HEK293 (cell line): ENCODE data around the gene LRIT3.

Source experiments
- CTCF ChIA-PET: fragments of 350-600 bp; formaldehyde crosslinking; extraction: SDS; loops from one replicate; lab custom pipeline; 2021; ENCODE audit warnings: antibody characterized with exemption; lab: Yijun Ruan, JAX
- POLR2A ChIA-PET: fragments of 300-600 bp; formaldehyde crosslinking; extraction: SDS; loops from one replicate; lab custom pipeline; 2020; ENCODE audit warnings: antibody characterized with exemption, inconsistent platforms; lab: Yijun Ruan, JAX
- H3K27ac ChIP-seq: fragments of 200-500 bp; sonication (Bioruptor generic); 2 replicates; pipeline ENCODE4 v1.5.1; 2014; ENCODE audit warnings: low read depth, low read length, control low read depth, inconsistent platforms; ENCODE audit errors: extremely low read depth
- H3K36me3 ChIP-seq, 2 experiments: fragments of 200-500 bp in 1 of 2; sonication (Bioruptor generic) in 1 of 2; 1 replicate in 1 of 2; 2 replicates in 1 of 2; pipeline ENCODE4 v1.5.1; 2014 to 2017; ENCODE audit warnings: inconsistent platforms in 2 of 2, low read length in 2 of 2; ENCODE audit not compliant: control insufficient read depth in 2 of 2, insufficient read depth in 1 of 2
- H3K4me1 ChIP-seq: fragments of 200-500 bp; sonication (Bioruptor generic); 2 replicates; pipeline ENCODE4 v1.5.1; 2014; ENCODE audit warnings: mild to moderate bottlenecking, low read length, inconsistent platforms; ENCODE audit not compliant: control insufficient read depth, insufficient read depth
- H3K4me3 ChIP-seq: 2 replicates; pipeline ENCODE4 v1.5.1; 2011; ENCODE audit warnings: low read depth, mild to moderate bottlenecking, control low read depth, low read length, moderate library complexity
- H3K9me3 ChIP-seq: fragments of 200-500 bp; sonication (Bioruptor generic); 2 replicates; pipeline ENCODE4 v1.5.1; 2014; ENCODE audit warnings: low read depth, low read length, inconsistent platforms; ENCODE audit not compliant: control insufficient read depth, insufficient read depth
- AEBP2 ChIP-seq: fragments of 450-650 bp; formaldehyde crosslinking; IDR thresholded peaks from 2 replicates; pipeline ENCODE4 v1.5.1; 2016; ENCODE audit warnings: missing biosample characterization, missing genetic modification characterization, borderline replicate concordance
- FEZF1 ChIP-seq: fragments of 450-650 bp; formaldehyde crosslinking; IDR thresholded peaks from 2 replicates; pipeline ENCODE4 v1.5.1; 2016; ENCODE audit warnings: missing biosample characterization, missing genetic modification characterization
- OVOL3 ChIP-seq: fragments of 450-650 bp; formaldehyde crosslinking; IDR thresholded peaks from 2 replicates; pipeline ENCODE4 v1.5.1; 2016; ENCODE audit warnings: missing biosample characterization, missing genetic modification characterization
- SCRT2 ChIP-seq: fragments of 450-650 bp; formaldehyde crosslinking; IDR thresholded peaks from 2 replicates; pipeline ENCODE4 v1.5.1; 2016; ENCODE audit warnings: missing biosample characterization, missing genetic modification characterization
- ZBTB20 ChIP-seq: fragments of 450-650 bp; formaldehyde crosslinking; IDR thresholded peaks from 2 replicates; pipeline ENCODE4 v1.5.1; 2016; ENCODE audit warnings: missing biosample characterization, missing genetic modification characterization
- ZBTB7A ChIP-seq: fragments of 450-650 bp; formaldehyde crosslinking; IDR thresholded peaks from 2 replicates; pipeline ENCODE4 v1.5.1; 2016; ENCODE audit warnings: low read depth, missing biosample characterization, missing genetic modification characterization
- ZFP37 ChIP-seq: fragments of 450-650 bp; formaldehyde crosslinking; IDR thresholded peaks from 2 replicates; pipeline ENCODE4 v1.5.1; 2016; ENCODE audit warnings: missing biosample characterization, missing genetic modification characterization
- ZNF132 ChIP-seq: fragments of 450-650 bp; formaldehyde crosslinking; IDR thresholded peaks from 2 replicates; pipeline ENCODE4 v1.5.1; 2017; ENCODE audit warnings: missing biosample characterization, missing genetic modification characterization, borderline replicate concordance
- ZNF19 ChIP-seq: fragments of 450-650 bp; formaldehyde crosslinking; IDR thresholded peaks from 2 replicates; pipeline ENCODE4; 2016; ENCODE audit warnings: missing biosample characterization, missing genetic modification characterization, low read depth
- ZNF324 ChIP-seq: fragments of 450-650 bp; formaldehyde crosslinking; IDR thresholded peaks from 2 replicates; pipeline ENCODE4 v1.5.1; 2016; ENCODE audit warnings: missing biosample characterization, missing genetic modification characterization
- ZNF366 ChIP-seq: fragments of 450-650 bp; formaldehyde crosslinking; conservative IDR thresholded peaks from 2 replicates; pipeline ENCODE4 v1.5.1; 2016; ENCODE audit warnings: missing biosample characterization, missing genetic modification characterization
- ZNF394 ChIP-seq: fragments of 450-650 bp; formaldehyde crosslinking; IDR thresholded peaks from 2 replicates; pipeline ENCODE4 v1.5.1; 2016; ENCODE audit warnings: missing biosample characterization, missing genetic modification characterization, mild to moderate bottlenecking, moderate library complexity, borderline replicate concordance
- ZNF596 ChIP-seq: fragments of 450-650 bp; IDR thresholded peaks from 2 replicates; pipeline ENCODE4 v1.5.0; 2018; ENCODE audit warnings: missing biosample characterization, mild to moderate bottlenecking, missing genetic modification characterization, moderate library complexity
- ZNF621 ChIP-seq: fragments of 450-650 bp; formaldehyde crosslinking; IDR thresholded peaks from 2 replicates; pipeline ENCODE4 v1.5.1; 2017; ENCODE audit warnings: missing biosample characterization, missing genetic modification characterization
- ZNF623 ChIP-seq: fragments of 450-650 bp; formaldehyde crosslinking; IDR thresholded peaks from 2 replicates; pipeline ENCODE4 v1.5.1; 2016; ENCODE audit warnings: missing biosample characterization, missing genetic modification characterization
- ZNF654 ChIP-seq: fragments of 450-650 bp; formaldehyde crosslinking; IDR thresholded peaks from 2 replicates; pipeline ENCODE4 v1.5.1; 2016; ENCODE audit warnings: low read depth, missing biosample characterization, missing genetic modification characterization
- ZNF677 ChIP-seq: fragments of 450-650 bp; IDR thresholded peaks from 2 replicates; pipeline ENCODE4 v1.5.0; 2018; ENCODE audit warnings: missing biosample characterization, mild to moderate bottlenecking, missing genetic modification characterization, moderate library complexity
- ZNF776 ChIP-seq: fragments of 450-650 bp; formaldehyde crosslinking; IDR thresholded peaks from 2 replicates; pipeline ENCODE4 v1.5.0; 2017; ENCODE audit warnings: missing biosample characterization, missing genetic modification characterization, borderline replicate concordance

Gene LRIT3

DNA sequence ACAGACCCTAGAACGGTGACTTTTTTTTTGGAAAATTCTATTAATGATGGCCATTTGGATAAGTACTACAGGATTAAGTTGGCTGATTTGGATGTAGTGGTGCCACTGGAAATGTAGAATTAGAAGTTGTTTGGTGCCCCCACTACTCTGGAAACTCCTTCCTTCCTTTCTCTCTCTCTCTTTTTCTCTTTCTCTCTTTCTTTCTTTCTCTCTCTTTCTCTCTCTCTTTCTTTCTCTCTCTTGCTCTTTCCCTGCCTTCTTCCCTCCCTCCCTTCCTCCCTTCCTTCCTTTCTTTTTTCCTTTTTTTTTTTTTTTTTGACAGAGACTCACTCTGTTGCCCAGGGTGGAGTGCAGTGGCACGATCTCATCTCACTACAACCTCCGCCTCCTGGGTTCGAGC is 29.6 kb upstream of the LRIT3 start:
- Histone ChIP-seq H3K4me3 (no peak overlapping the region), H3K4me1 (no peaks in the 10 kb centered on the region), H3K27ac (no peak overlapping the region), H3K36me3 (peaks cover 24 to 59% of the 10 kb centered on the region in 2 experiments), H3K9me3 (no peaks in the 10 kb centered on the region)
- 0 out of 2 replicates have a peak, but pooled peaks have one; percentile 39 for TF ChIP-seq ZNF596
- peak; percentile 47; the same call in 1 of the 2 replicates for TF ChIP-seq ZNF366 (tag by site-specific recombination)
- no peak for TF ChIP-seq ZNF776 (tag by site-specific recombination)
- CTCF ChIA-PET: no interaction called here
- POLR2A ChIA-PET: no interaction called here

DNA sequence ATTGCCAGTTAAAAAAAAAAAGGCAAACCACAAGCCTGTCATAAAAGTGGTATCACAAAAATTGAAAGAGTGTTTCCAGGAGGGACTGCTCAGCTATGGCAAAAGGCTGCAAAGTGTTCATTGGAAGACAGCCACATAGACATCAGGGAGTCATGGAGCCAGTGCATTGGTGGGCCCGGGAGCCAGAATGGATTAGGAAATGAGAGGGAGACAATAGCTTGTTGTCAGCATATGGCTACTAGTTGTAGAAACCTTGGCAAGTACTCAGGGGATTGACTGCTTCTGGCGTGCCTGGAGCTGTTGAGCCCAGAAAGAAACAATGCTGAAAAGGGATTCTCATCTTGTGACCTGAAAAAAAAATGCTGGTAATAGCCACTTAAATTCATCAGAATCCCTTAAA is 27.3 kb upstream of the LRIT3 start:
- ChIA-PET POLR2A (no interaction called here), CTCF (no interaction called here)
- TF ChIP-seq ZNF19 (tag by site-specific recombination) (no peak), FEZF1 (tag by site-specific recombination) (peak; percentile 53; the same call in 1 of the 2 replicates), ZNF132 (tag by site-specific recombination) (no peak)
- H3K4me3 ChIP-seq: no peak overlapping the region
- no peak overlapping the region for H3K27ac ChIP-seq
- peaks cover 31 to 73% of the 10 kb centered on the region in 2 experiments for H3K36me3 ChIP-seq
- no peaks in the 10 kb centered on the region for H3K9me3 ChIP-seq
- no peaks in the 10 kb centered on the region for H3K4me1 ChIP-seq

DNA sequence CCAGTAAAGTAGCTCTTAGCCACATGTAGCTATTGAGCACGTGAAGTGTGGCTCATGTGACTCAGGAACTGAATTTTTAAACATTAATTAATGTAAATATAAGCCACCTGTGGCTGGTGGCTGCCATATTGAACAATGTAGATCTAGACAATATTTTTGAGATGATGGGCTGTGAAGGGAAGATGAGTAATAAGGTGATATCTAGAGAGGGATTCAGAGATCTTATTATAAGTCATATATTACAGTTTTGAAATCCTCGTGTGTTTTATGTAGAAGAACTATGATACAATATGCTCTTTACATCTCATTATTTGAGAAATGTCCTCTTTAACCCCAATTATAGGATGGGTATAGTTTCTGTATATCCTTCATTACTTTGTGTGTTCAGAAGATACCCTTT is 26.7 kb upstream of the LRIT3 start:
- peaks cover 31 to 73% of the 10 kb centered on the region in 2 experiments for H3K36me3 ChIP-seq
- H3K4me3 ChIP-seq: no peak overlapping the region
- no peaks in the 10 kb centered on the region for H3K9me3 ChIP-seq
- ChIA-PET CTCF (no interaction called here), POLR2A (no interaction called here)
- no peak for TF ChIP-seq ZBTB7A (tag by site-specific recombination)
- no peak for TF ChIP-seq ZNF324
- TF ChIP-seq AEBP2 (tag by site-specific recombination): no peak
- TF ChIP-seq ZNF776 (tag by site-specific recombination): no peak
- no peak for TF ChIP-seq ZBTB20 (tag by site-specific recombination)
- TF ChIP-seq SCRT2 (tag by site-specific recombination): no peak; the same call in 1 of the 2 replicates
- TF ChIP-seq ZNF621: no peak
- TF ChIP-seq ZNF19 (tag by site-specific recombination): no peak
- no peak for TF ChIP-seq ZNF623 (tag by site-specific recombination)
- H3K27ac ChIP-seq: no peak overlapping the region
- no peaks in the 10 kb centered on the region for H3K4me1 ChIP-seq

- POLR2A ChIA-PET: no interaction called here
- Histone ChIP-seq H3K4me3 (no peak overlapping the region), H3K36me3 (peaks cover 18 to 31% of the 10 kb centered on the region in 2 experiments; a peak in 2 of 3 replicates), H3K4me1 (no peaks in the 10 kb centered on the region), H3K9me3 (no peaks in the 10 kb centered on the region), H3K27ac (no peak overlapping the region)
- TF ChIP-seq ZNF394: no peak
- TF ChIP-seq ZFP37 (tag by site-specific recombination): peak; percentile 60; the same call in 1 of the 2 replicates
- TF ChIP-seq ZNF677 (tag by site-specific recombination): no peak
- no peak for TF ChIP-seq OVOL3 (tag by site-specific recombination)
- TF ChIP-seq ZNF654: peak; percentile 55
- CTCF ChIA-PET: interaction anchor here (0.8 to 1.7 kb wide), 8 partner anchors 10 to 407 kb away, joined by 3 to 7 read pairs (median 4); partner anchors contain the start of gene GAR1
Observed at GRCh38 chr4:109826719-109827118, 21.2 kb upstream of the LRIT3 start.
